Astrocyte (in vitro differentiated cells and primary cell): Measurements from ENCODE around the gene GALNT2. TPM values are rescaled to one million over a fixed set of nuclear protein-coding genes. Genes with fewer than 3 reads are reported as not detected.

Source experiments
- DNase-seq: peaks from one replicate; pipeline ENCODE4 v3.0.0-alpha.2; 2010; ENCODE audit warnings: low read depth
- FAIRE-seq: peaks from 2 replicates; lab custom pipeline; 2011; peaks lifted over from hg19 to GRCh38; lab: Jason Lieb, UNC
- H2AFZ ChIP-seq: 2 replicates; pipeline ENCODE4 v1.6.0; 2012; ENCODE audit warnings: low read depth, low read length, inconsistent platforms
- H3K27ac ChIP-seq: 2 replicates; pipeline ENCODE4 v1.5.1; 2011; ENCODE audit warnings: low read depth, low read length, inconsistent platforms
- H3K27me3 ChIP-seq: 2 replicates; pipeline ENCODE4 v1.6.0; 2011; ENCODE audit warnings: low read length, inconsistent platforms; ENCODE audit not compliant: insufficient read depth
- H3K36me3 ChIP-seq: 2 replicates; pipeline ENCODE4 v1.5.1; 2011; ENCODE audit warnings: low read length, inconsistent platforms; ENCODE audit not compliant: insufficient read depth
- H3K4me1 ChIP-seq: 2 replicates; pipeline ENCODE4 v1.5.1; 2011; ENCODE audit warnings: low read length, inconsistent platforms; ENCODE audit not compliant: insufficient read depth
- H3K4me2 ChIP-seq: 2 replicates; pipeline ENCODE4 v1.6.0; 2012; ENCODE audit warnings: low read length, inconsistent platforms
- H3K4me3 ChIP-seq: 2 replicates; pipeline ENCODE4 v1.5.1; 2011; ENCODE audit warnings: low read depth, mild to moderate bottlenecking, low read length, inconsistent platforms; ENCODE audit not compliant: insufficient read depth
- H3K79me2 ChIP-seq: 2 replicates; pipeline ENCODE4 v1.6.0; 2012; ENCODE audit warnings: mild to moderate bottlenecking, low read length, inconsistent platforms; ENCODE audit not compliant: insufficient read depth
- H3K9ac ChIP-seq: 2 replicates; pipeline ENCODE4 v1.6.0; 2012; ENCODE audit warnings: mild to moderate bottlenecking, low read length, inconsistent platforms
- H3K9me3 ChIP-seq: 2 replicates; pipeline ENCODE4 v1.5.1; 2012; ENCODE audit warnings: low read depth, mild to moderate bottlenecking, low read length, inconsistent platforms; ENCODE audit not compliant: insufficient read depth
- H4K20me1 ChIP-seq: 2 replicates; pipeline ENCODE4 v1.6.0; 2012; ENCODE audit warnings: low read length, inconsistent platforms; ENCODE audit not compliant: insufficient read depth
- H3K27ac Mint-ChIP-seq: one replicate; pipeline ENCODE4 v1.8.0; 2021; ENCODE audit warnings: mild to moderate bottlenecking, mixed read lengths; ENCODE audit not compliant: unreplicated experiment
- H3K27me3 Mint-ChIP-seq: one replicate; pipeline ENCODE4 v1.8.0; 2021; ENCODE audit warnings: low read depth, mixed read lengths; ENCODE audit not compliant: unreplicated experiment
- H3K36me3 Mint-ChIP-seq: one replicate; pipeline ENCODE4 v1.8.0; 2021; ENCODE audit warnings: low read depth, mixed read lengths; ENCODE audit not compliant: unreplicated experiment
- H3K4me1 Mint-ChIP-seq: one replicate; pipeline ENCODE4 v1.8.0; 2021; ENCODE audit warnings: low read depth, mixed read lengths; ENCODE audit not compliant: unreplicated experiment
- H3K4me3 Mint-ChIP-seq: one replicate; pipeline ENCODE4 v1.8.0; 2021; ENCODE audit warnings: mild to moderate bottlenecking, moderate library complexity, mixed read lengths; ENCODE audit not compliant: unreplicated experiment
- H3K9me3 Mint-ChIP-seq: one replicate; pipeline ENCODE4 v1.8.0; 2021; ENCODE audit warnings: mild to moderate bottlenecking, mixed read lengths; ENCODE audit not compliant: unreplicated experiment
- CTCF ChIP-seq: IDR thresholded peaks from 2 replicates; pipeline ENCODE4 v1.5.1; 2011; ENCODE audit warnings: low read depth, mild to moderate bottlenecking, inconsistent platforms, low read length, moderate library complexity; ENCODE audit not compliant: insufficient read depth
- EZH2 ChIP-seq: IDR thresholded peaks from 2 replicates; pipeline ENCODE4 v1.6.1; 2012; ENCODE audit warnings: mild to moderate bottlenecking, low read length, inconsistent platforms; ENCODE audit not compliant: insufficient read depth
- total RNA-seq: library from RNA; stranded (reverse); gene quantifications from 2 replicates; pipeline ENCODE4 v1.2.1, GENCODE V29; 2021

The GALNT2 gene
- total RNA-seq, 1 donor from 2014 or later = 507 TPM

- Histone ChIP-seq H3K36me3 (no peaks in the 10 kb centered on the region), H2AFZ (no peak overlapping the region), H4K20me1 (peaks cover 69% of the 10 kb centered on the region), H3K9ac (peak overlapping the region; percentile 87), H3K9me3 (no peaks in the 10 kb centered on the region), H3K27ac (no peak overlapping the region), H3K4me3 (no peak overlapping the region), H3K79me2 (peaks cover 90% of the 10 kb centered on the region), H3K4me1 (peaks cover 34% of the 10 kb centered on the region), H3K27me3 (no peaks in the 10 kb centered on the region), H3K4me2 (peak overlapping the region; percentile 22)
- Mint-ChIP-seq H3K27ac (peak overlapping the region; percentile 70), H3K27me3 (no peaks in the 10 kb centered on the region), H3K4me1 (peaks cover 77% of the 10 kb centered on the region), H3K9me3 (no peaks in the 10 kb centered on the region), H3K4me3 (peak overlapping the region; percentile 31), H3K36me3 (peaks cover 19% of the 10 kb centered on the region)
- FAIRE-seq (no peak), DNase-seq (no peak)
- no peak for TF ChIP-seq CTCF
- TF ChIP-seq EZH2 = no peak
These were observed 45.2 kb downstream of the GALNT2 start for GRCh38 chr1:230112131-230112701.

- H3K4me1 Mint-ChIP-seq = peaks cover 75% of the 10 kb centered on the region
- DNase-seq = no peak
- no peak overlapping the region for H3K4me3 ChIP-seq
- H3K9me3 ChIP-seq = no peaks in the 10 kb centered on the region
- no peaks in the 10 kb centered on the region for H3K36me3 ChIP-seq
- peak overlapping the region; percentile 97 for H3K27ac ChIP-seq
- H3K4me1 ChIP-seq = peaks cover 34% of the 10 kb centered on the region
- no peak overlapping the region for H3K4me3 Mint-ChIP-seq
- H3K79me2 ChIP-seq = peaks cover 90% of the 10 kb centered on the region
- no peak for FAIRE-seq
- H3K27me3 ChIP-seq = no peaks in the 10 kb centered on the region
- no peaks in the 10 kb centered on the region for H3K9me3 Mint-ChIP-seq
- H3K36me3 Mint-ChIP-seq = peaks cover 22% of the 10 kb centered on the region
- TF ChIP-seq CTCF = no peak
- TF ChIP-seq EZH2 = no peak
- peaks cover 68% of the 10 kb centered on the region for H4K20me1 ChIP-seq
- H3K27ac Mint-ChIP-seq = peak overlapping the region; percentile 89
- no peak overlapping the region for H2AFZ ChIP-seq
- peak overlapping the region; percentile 87 for H3K9ac ChIP-seq
- peak overlapping the region; percentile 81 for H3K4me2 ChIP-seq
- no peaks in the 10 kb centered on the region for H3K27me3 Mint-ChIP-seq
These were observed 45.7 kb downstream of the GALNT2 start for GRCh38 chr1:230112782-230113181.

GRCh38 chr1:230113235-230113592, 46.2 kb downstream of the GALNT2 start:
- H3K27ac ChIP-seq = peak overlapping the region; percentile 97
- peaks cover 68% of the 10 kb centered on the region for H4K20me1 ChIP-seq
- Mint-ChIP-seq H3K36me3 (peaks cover 25% of the 10 kb centered on the region), H3K27me3 (no peaks in the 10 kb centered on the region), H3K4me3 (peak overlapping the region; percentile 51), H3K4me1 (peaks cover 74% of the 10 kb centered on the region), H3K27ac (peak overlapping the region; percentile 89), H3K9me3 (no peaks in the 10 kb centered on the region)
- DNase-seq = no peak
- H3K79me2 ChIP-seq = peaks cover 90% of the 10 kb centered on the region
- H2AFZ ChIP-seq = no peak overlapping the region
- no peaks in the 10 kb centered on the region for H3K27me3 ChIP-seq
- H3K4me2 ChIP-seq = peak overlapping the region; percentile 81
- no peaks in the 10 kb centered on the region for H3K9me3 ChIP-seq
- no peak overlapping the region for H3K4me3 ChIP-seq
- H3K36me3 ChIP-seq = no peaks in the 10 kb centered on the region
- no peak for FAIRE-seq
- H3K9ac ChIP-seq = peak overlapping the region; percentile 87
- no peak for TF ChIP-seq CTCF
- TF ChIP-seq EZH2 = no peak
- peaks cover 34% of the 10 kb centered on the region for H3K4me1 ChIP-seq
